SK-N-SH (cell line): ENCODE measurements around the gene LSM10.

Experiments
- CTCF ChIP-seq: fragments of 200-600 bp; sonication (generic); IDR thresholded peaks from 2 replicates; pipeline ENCODE4 v1.6.1; 2017; ENCODE audit warnings: antibody characterized with exemption, mild to moderate bottlenecking, moderate library complexity
- EP300 ChIP-seq, 2 experiments: IDR thresholded peaks; 2 replicates each; pipeline versions ENCODE4 v1.4.0 to v1.6.1; 2012; ENCODE audit warnings: borderline replicate concordance in 1 of 2, low read depth in 1 of 2, low read length in 1 of 2
- FOSL2 ChIP-seq: IDR thresholded peaks from 2 replicates; pipeline ENCODE4 v1.4.0; 2012; ENCODE audit warnings: low read depth, mild to moderate bottlenecking, moderate library complexity, borderline replicate concordance
- FOXM1 ChIP-seq: IDR thresholded peaks from 2 replicates; pipeline ENCODE4 v1.4.0; 2012; ENCODE audit warnings: low read depth, mild to moderate bottlenecking
- MXI1 ChIP-seq: IDR thresholded peaks from 2 replicates; pipeline ENCODE4 v1.6.1; 2012; ENCODE audit warnings: mild to moderate bottlenecking, low read depth, low read length, improper control_type of control experiment
- POLR2AphosphoS5 ChIP-seq: IDR thresholded peaks from 2 replicates; pipeline ENCODE4 v1.6.1; 2012; ENCODE audit warnings: low read depth, low read length
- REST ChIP-seq: IDR thresholded peaks from 2 replicates; pipeline ENCODE4 v1.6.1; 2012; ENCODE audit warnings: mild to moderate bottlenecking, low read depth, low read length, moderate library complexity
- SMC3 ChIP-seq: IDR thresholded peaks from 2 replicates; pipeline ENCODE4 v1.6.1; 2012; ENCODE audit warnings: low read depth, low read length, improper control_type of control experiment

GRCh38 chr1:36366091-36366661, 31.5 kb downstream of the LSM10 start:
- TF ChIP-seq CTCF (peak; percentile 26), FOSL2 (no peak), EP300 (IDR thresholded peaks at IDR 0.05; ENCODE audit: borderline replicate concordance in 1 of 2, low read depth in 1 of 2, low read length in 1 of 2) (no peak), REST (no peak), MXI1 (peak; percentile 28; the same call in 1 of the 2 replicates), FOXM1 (no peak), POLR2AphosphoS5 (no peak), SMC3 (peak; percentile 8; the same call in 1 of the 2 replicates)
